Liver (tissue), 9 donors: Measurements from ENCODE around the gene CYTL1. TPM values are rescaled to one million over a fixed set of nuclear protein-coding genes. Genes with fewer than 3 reads are reported as not detected.

Source experiments
- DNase-seq: peaks from one replicate; pipeline ENCODE4 v3.0.0-alpha.2; 2017; ENCODE audit warnings: low spot score
- H3K27ac ChIP-seq, 2 donors: one replicate each; pipeline ENCODE4 v1.7.0; 2013; ENCODE audit warnings: inconsistent platforms in 2 of 2, low read length in 2 of 2, control low read depth in 1 of 2, low read depth in 1 of 2, mild to moderate bottlenecking in 1 of 2
- H3K27me3 ChIP-seq, 4 donors: one replicate each; pipeline versions ENCODE4 v1.6.1 to v1.7.0; 2013; ENCODE audit warnings: low read length in 3 of 4, inconsistent platforms in 1 of 4, mild to moderate bottlenecking in 1 of 4, moderate library complexity in 1 of 4; ENCODE audit not compliant: control insufficient read depth in 4 of 4, insufficient read depth in 4 of 4
- H3K36me3 ChIP-seq, 4 donors: one replicate each; pipeline versions ENCODE4 v1.6.1 to v1.7.0; 2013; ENCODE audit warnings: low read length in 3 of 4, mild to moderate bottlenecking in 3 of 4, low read depth in 1 of 4, moderate library complexity in 1 of 4; ENCODE audit not compliant: control insufficient read depth in 4 of 4, insufficient read depth in 3 of 4
- H3K4me1 ChIP-seq, 4 donors: one replicate each; pipeline versions ENCODE4 v1.6.1 to v1.7.0; 2013; ENCODE audit warnings: low read length in 3 of 4, mild to moderate bottlenecking in 3 of 4, moderate library complexity in 1 of 4; ENCODE audit not compliant: control insufficient read depth in 4 of 4, insufficient read depth in 4 of 4
- H3K4me3 ChIP-seq, 3 donors: one replicate each; pipeline versions ENCODE4 v1.6.1 to v1.7.0; 2013; ENCODE audit warnings: low read length in 3 of 3, control low read depth in 1 of 3, low read depth in 1 of 3, mild to moderate bottlenecking in 1 of 3
- H3K9ac ChIP-seq, 2 donors: one replicate each; pipeline ENCODE4 v1.7.0; 2013; ENCODE audit warnings: low read length in 2 of 2, mild to moderate bottlenecking in 2 of 2, moderate library complexity in 2 of 2, control low read depth in 1 of 2, low read depth in 1 of 2
- H3K9me3 ChIP-seq, 4 donors: one replicate each; pipeline versions ENCODE4 v1.6.1 to v1.7.0; 2013; ENCODE audit warnings: low read length in 3 of 4; ENCODE audit not compliant: control insufficient read depth in 4 of 4
- CTCF ChIP-seq: fragments of 150-350 bp; IDR thresholded peaks from 2 replicates; pipeline ENCODE4 v1.5.1; 2017; ENCODE audit warnings: improper control_type of control experiment, low read depth, low read length; ENCODE audit not compliant: missing input control
- EGR1 ChIP-seq, 2 donors: IDR thresholded peaks; 2 replicates each; pipeline ENCODE4 v1.6.1; 2016 to 2018; ENCODE audit warnings: antibody characterized with exemption in 2 of 2, low read depth in 2 of 2
- FOXA1 ChIP-seq: IDR thresholded peaks from 2 replicates; pipeline ENCODE4 v1.6.1; 2016; ENCODE audit warnings: antibody characterized with exemption
- FOXA2 ChIP-seq: IDR thresholded peaks from 2 replicates; pipeline ENCODE4 v1.6.1; 2016; ENCODE audit warnings: antibody characterized with exemption
- GABPA ChIP-seq, 2 donors: IDR thresholded peaks in 1 of 2; conservative IDR thresholded peaks in 1 of 2; 2 replicates each; pipeline ENCODE4 v1.6.1; 2016; ENCODE audit warnings: antibody characterized with exemption in 2 of 2, mild to moderate bottlenecking in 1 of 2, moderate library complexity in 1 of 2
- HNF4A ChIP-seq, 2 donors: conservative IDR thresholded peaks; 2 replicates each; pipeline ENCODE4 v1.6.1; 2016; ENCODE audit warnings: antibody characterized with exemption in 2 of 2, mild to moderate bottlenecking in 2 of 2
- HNF4G ChIP-seq: IDR thresholded peaks from 2 replicates; pipeline ENCODE4 v1.6.1; 2016; ENCODE audit warnings: antibody characterized with exemption
- JUND ChIP-seq, 2 donors: IDR thresholded peaks; 2 replicates each; pipeline ENCODE4 v1.6.1; 2016; ENCODE audit warnings: antibody characterized with exemption in 2 of 2
- NR2F2 ChIP-seq: IDR thresholded peaks from 2 replicates; pipeline ENCODE4 v1.6.1; 2016; ENCODE audit warnings: antibody characterized with exemption
- RAD21 ChIP-seq, 2 donors: IDR thresholded peaks; 2 replicates each; pipeline ENCODE4 v1.6.1; 2016; ENCODE audit warnings: antibody characterized with exemption in 2 of 2, mild to moderate bottlenecking in 2 of 2
- RXRA ChIP-seq, 2 donors: IDR thresholded peaks; 2 replicates each; pipeline ENCODE4 v1.6.1; 2017 to 2018; ENCODE audit warnings: antibody characterized with exemption in 2 of 2, mild to moderate bottlenecking in 1 of 2
- SP1 ChIP-seq: IDR thresholded peaks from 2 replicates; pipeline ENCODE4 v1.6.1; 2018; ENCODE audit warnings: antibody characterized with exemption, mild to moderate bottlenecking
- TAF1 ChIP-seq: conservative IDR thresholded peaks from 2 replicates; pipeline ENCODE4 v1.6.1; 2016; ENCODE audit warnings: antibody characterized with exemption, mild to moderate bottlenecking
- YY1 ChIP-seq: IDR thresholded peaks from 2 replicates; pipeline ENCODE4 v1.6.1; 2016; ENCODE audit warnings: antibody characterized with exemption, mild to moderate bottlenecking
- WGBS: extraction: QIAGEN DNeasy Blood & Tissue Kit; methylation state at CpG from one replicate; pipeline ENCODE4 v1.1.7; 2013; 5-methylcytosine and 5-hydroxymethylcytosine counted together
- polyA plus RNA-seq, 2 donors: library from polyadenylated mRNA; stranded (reverse) in 1 of 2; unstranded in 1 of 2; fragments of 200-250 nt in 1 of 2; fragments of >200 nt in 1 of 2; fragmentation: Nextera tagmentation in 1 of 2; extraction: Ambion mirVana in 1 of 2; gene quantifications; one replicate each; pipeline versions ENCODE4 v1.2.1 to v1.2.3, GENCODE V29; 2013 to 2015
- total RNA-seq, 2 donors: library from RNA; depleted of rRNA; stranded (reverse); fragments of >200 nt; gene quantifications; one replicate each; pipeline ENCODE4 v1.2.3, GENCODE V29; 2014
- TF ChIP-seq, protein P1 (sequence below): IDR thresholded peaks from 2 replicates; pipeline ENCODE4 v1.6.1; 2016; ENCODE audit warnings: antibody characterized with exemption
- TF ChIP-seq, protein P2 (sequence below): IDR thresholded peaks from 2 replicates; pipeline ENCODE4 v1.6.1; 2016; ENCODE audit warnings: antibody characterized with exemption, mild to moderate bottlenecking
- TF ChIP-seq, protein P3 (sequence below): IDR thresholded peaks from 2 replicates; pipeline ENCODE4 v1.6.1; 2016; ENCODE audit warnings: antibody characterized with exemption
- donor health status: healthy.
- donor health status: healthy.
- donor health status: healthy.
- donor health status: healthy.
- donor health status: healthy.

The CYTL1 gene
- total and polyA plus RNA-seq, 4 donors, result 0.13 to 4.6 TPM; not detected in 2

DNA sequence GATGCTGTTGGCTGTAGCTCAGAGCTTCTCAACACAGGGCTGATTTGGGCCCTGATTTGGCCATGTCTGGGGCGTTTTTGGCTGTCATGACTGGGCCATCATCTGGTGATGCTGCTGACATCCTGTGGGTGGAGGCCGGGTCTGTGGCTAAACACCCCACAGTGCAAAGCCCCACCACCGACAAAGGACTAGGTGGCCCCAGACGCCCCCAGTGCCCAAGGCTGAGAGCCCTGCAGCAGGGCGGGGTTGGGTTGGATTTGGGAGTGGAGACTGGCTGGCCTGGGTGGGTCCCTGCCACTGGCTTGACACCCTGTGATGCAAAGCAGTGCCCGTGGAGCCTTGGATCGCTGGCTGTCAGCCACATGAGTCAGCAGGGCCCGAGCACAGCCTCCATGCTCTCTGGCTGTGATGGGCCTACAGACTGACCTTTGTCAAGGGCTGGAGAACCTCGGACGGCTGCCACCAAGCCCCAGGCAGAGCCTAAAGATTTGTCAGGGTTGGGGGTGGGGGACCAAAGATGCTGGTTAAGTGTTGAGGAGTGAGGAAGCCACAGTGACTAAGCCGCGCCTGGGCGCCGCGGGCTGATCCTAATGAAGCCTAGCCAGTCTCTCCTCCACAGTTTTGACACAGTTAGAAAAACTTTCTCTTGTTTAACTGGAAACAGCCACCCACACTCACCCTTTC lies 28.3 kb downstream of the CYTL1 start:
- Histone ChIP-seq H3K27ac (no peak overlapping the region), H3K4me1 (no peaks in the 10 kb centered on the region), H3K27me3 (peaks cover 0 to 3% (median 0%) of the 10 kb centered on the region in 4 donors), H3K36me3 (no peaks in the 10 kb centered on the region), H3K4me3 (no peak overlapping the region), H3K9ac (no peak overlapping the region), H3K9me3 (no peaks in the 10 kb centered on the region)
- no peak for DNase-seq
- 68% methylated on average over 15 of the region's 15 CpGs for WGBS
- TF ChIP-seq NR2F2 (peak; percentile 61), EGR1 (IDR thresholded peaks at IDR 0.05; ENCODE audit: low read depth in 2 of 2) (no peak), RAD21 (IDR thresholded peaks at IDR 0.05) (no peak)
- TF ChIP-seq, protein P1, sequence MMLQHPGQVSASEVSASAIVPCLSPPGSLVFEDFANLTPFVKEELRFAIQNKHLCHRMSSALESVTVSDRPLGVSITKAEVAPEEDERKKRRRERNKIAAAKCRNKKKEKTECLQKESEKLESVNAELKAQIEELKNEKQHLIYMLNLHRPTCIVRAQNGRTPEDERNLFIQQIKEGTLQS, result no peak
- TF ChIP-seq, protein P2, sequence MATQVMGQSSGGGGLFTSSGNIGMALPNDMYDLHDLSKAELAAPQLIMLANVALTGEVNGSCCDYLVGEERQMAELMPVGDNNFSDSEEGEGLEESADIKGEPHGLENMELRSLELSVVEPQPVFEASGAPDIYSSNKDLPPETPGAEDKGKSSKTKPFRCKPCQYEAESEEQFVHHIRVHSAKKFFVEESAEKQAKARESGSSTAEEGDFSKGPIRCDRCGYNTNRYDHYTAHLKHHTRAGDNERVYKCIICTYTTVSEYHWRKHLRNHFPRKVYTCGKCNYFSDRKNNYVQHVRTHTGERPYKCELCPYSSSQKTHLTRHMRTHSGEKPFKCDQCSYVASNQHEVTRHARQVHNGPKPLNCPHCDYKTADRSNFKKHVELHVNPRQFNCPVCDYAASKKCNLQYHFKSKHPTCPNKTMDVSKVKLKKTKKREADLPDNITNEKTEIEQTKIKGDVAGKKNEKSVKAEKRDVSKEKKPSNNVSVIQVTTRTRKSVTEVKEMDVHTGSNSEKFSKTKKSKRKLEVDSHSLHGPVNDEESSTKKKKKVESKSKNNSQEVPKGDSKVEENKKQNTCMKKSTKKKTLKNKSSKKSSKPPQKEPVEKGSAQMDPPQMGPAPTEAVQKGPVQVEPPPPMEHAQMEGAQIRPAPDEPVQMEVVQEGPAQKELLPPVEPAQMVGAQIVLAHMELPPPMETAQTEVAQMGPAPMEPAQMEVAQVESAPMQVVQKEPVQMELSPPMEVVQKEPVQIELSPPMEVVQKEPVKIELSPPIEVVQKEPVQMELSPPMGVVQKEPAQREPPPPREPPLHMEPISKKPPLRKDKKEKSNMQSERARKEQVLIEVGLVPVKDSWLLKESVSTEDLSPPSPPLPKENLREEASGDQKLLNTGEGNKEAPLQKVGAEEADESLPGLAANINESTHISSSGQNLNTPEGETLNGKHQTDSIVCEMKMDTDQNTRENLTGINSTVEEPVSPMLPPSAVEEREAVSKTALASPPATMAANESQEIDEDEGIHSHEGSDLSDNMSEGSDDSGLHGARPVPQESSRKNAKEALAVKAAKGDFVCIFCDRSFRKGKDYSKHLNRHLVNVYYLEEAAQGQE, result no peak

DNA sequence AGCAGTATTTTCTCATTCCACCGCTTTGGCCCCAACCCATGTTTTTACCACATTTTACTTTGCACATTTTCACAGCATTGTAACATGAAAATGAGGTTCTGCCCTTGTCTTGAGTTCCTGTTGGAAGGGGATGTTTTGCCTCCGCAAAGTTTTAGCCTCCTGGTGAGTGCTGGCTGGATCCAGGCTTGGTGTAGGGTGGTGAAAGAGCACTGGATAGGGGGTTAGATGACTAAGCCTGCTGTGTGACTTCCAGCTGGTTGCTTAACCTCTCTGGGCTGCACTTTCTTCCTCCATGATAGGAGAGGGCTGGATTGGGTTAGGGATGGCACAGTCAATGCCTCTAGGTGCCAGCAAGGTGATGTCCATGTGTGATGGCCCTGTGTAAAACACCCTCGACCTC lies 28.9 kb downstream of the CYTL1 start:
- DNase-seq, result no peak
- TF ChIP-seq EGR1 (IDR thresholded peaks at IDR 0.05; ENCODE audit: low read depth in 2 of 2), result no peak
- TF ChIP-seq JUND (IDR thresholded peaks at IDR 0.05), result no peak
- TF ChIP-seq GABPA (IDR thresholded peaks at IDR 0.05 in 1 of 2, conservative IDR thresholded peaks at IDR 0.05 in 1 of 2), result no peak
- TF ChIP-seq RXRA (IDR thresholded peaks at IDR 0.05), result no peak
- no peak for TF ChIP-seq NR2F2
- TF ChIP-seq, protein P3, sequence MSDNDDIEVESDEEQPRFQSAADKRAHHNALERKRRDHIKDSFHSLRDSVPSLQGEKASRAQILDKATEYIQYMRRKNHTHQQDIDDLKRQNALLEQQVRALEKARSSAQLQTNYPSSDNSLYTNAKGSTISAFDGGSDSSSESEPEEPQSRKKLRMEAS, result no peak
- no peak for TF ChIP-seq SP1
- TF ChIP-seq, protein P2, result no peak
- TF ChIP-seq HNF4A (conservative IDR thresholded peaks at IDR 0.05), result no peak
- TF ChIP-seq CTCF, result no peak
- TF ChIP-seq FOXA2, result no peak
- TF ChIP-seq YY1, result no peak
- TF ChIP-seq RAD21 (IDR thresholded peaks at IDR 0.05), result no peak
- TF ChIP-seq, protein P1, result no peak
- TF ChIP-seq TAF1, result no peak
- TF ChIP-seq HNF4G, result no peak
- no peak for TF ChIP-seq FOXA1
- H3K27ac ChIP-seq, result no peak overlapping the region
- 90% methylated on average over 3 of the region's 3 CpGs for WGBS
- no peaks in the 10 kb centered on the region for H3K4me1 ChIP-seq
- H3K9me3 ChIP-seq, result no peaks in the 10 kb centered on the region
- no peak overlapping the region for H3K4me3 ChIP-seq
- H3K9ac ChIP-seq, result no peak overlapping the region
- H3K36me3 ChIP-seq, result no peaks in the 10 kb centered on the region
- H3K27me3 ChIP-seq, result peaks cover 0 to 3% (median 0%) of the 10 kb centered on the region in 4 donors
